SKM-1 treated with dmso at 0.1 percent for 144 hours (cell line): ENCODE measurements around the gene RASGRF1.
"Not testable (repeated sequence)": the region's sequence is repeated elsewhere in the genome, so short reads cannot be mapped to it uniquely, and the experiment has no call there.

ENCODE experiments used
- DNase-seq: peaks from one replicate; lab custom pipeline; 2025; ENCODE audit not compliant: unreplicated experiment; lab: John Stamatoyannopoulos, UW

RASGRF1 gene

DNA sequence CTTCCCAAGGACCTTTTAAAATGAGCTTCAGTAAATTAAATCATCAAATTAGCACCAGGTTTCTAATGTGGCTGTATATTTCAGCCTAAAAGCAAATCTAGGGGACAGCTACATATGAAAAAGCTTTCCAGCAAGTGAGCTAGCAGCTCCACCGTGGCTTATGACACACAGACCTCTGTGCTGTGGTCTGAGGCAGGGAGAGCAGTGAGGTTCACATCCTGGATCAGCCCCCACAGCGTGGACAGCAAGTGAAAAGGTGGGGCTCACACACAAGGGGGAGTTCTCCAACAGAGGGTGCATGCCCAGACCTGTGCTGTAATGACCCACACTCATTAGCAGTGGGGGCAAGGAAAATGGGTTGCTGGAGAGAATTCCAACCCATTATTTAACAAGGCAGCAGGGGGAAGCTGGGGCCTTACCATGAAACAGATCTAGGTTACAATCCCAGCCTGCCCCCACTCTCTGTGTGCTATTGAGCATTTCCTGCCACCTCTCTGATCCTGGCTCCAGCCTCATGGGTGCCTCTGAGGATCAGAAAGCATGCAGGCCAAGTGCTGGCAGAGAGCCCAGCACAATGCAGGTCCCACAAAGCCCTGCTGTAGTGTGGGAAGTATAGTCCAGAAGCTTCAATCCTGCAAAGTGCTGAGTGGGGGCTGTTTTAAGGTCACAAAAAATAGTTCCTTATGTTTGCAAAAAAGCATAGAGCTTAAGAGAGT, 48.2 kb downstream of the RASGRF1 start:
- no peak for DNase-seq

DNA sequence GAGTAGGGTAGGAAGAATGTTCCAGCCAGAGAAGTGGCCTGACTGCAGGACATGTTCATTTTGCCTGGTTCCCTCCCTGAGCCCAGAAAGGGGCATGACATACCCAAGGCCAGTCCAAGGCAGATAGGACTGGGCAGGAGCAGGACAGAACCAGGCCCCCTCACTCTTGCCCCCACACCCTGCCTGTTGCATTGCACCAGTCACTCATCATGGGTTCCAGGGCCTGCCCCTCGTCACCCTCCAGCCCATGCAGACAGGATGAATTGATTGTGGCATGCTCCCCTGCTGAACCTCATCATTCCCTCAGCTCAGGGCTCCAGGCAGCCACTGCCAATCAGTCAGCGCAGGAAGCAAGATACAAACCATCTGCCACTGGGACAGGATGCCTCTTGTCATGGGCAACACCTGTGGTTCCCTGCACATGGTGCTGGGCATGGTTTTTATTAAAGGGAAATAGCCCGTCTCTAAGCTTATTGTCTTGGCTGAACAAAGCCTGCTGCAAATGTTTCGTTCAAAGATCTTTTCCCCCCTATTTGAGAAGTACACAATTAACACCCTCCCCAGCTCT, 48.9 kb downstream of the RASGRF1 start:
- DNase-seq = no peak

DNA sequence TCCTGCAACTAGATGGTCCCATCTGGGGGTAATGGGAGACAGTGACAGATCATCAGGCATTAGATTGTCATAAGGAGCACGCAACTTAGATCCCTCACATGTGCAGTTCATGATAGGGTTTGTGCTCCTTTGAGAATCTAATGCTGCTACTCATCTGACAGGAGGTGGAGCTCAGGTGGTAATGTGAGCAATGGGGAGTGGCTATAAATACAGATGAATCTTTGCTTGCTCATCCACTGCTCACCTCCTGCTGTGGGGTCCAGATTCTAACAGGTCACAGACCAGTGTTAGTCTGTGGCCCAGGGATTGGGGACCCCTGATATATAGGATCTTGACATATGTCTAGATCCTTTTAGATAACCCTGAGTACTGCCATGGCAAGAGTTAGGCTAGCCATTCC, 52.7 kb downstream of the RASGRF1 start:
- no peak for DNase-seq

DNA sequence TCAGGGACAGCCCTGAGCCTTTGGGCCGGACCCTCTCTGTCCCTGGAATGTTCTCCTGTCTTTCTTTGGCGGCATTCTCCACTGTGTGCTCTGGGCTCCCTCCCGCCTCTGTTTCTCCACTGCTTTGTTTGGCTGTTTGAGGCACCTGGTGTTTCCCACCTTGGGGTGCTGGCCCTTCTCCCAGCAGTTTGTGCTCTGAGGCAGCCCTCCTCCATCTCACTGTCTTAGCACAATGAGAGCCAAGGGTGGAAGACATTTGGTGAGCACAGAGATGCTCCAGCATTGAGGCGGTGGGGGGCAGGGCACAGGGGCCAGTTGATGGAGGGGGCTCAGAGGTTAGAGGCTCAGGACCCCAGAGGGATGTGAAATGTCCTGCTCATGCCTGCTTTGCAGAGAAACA, 54.3 kb downstream of the RASGRF1 start:
- no peak for DNase-seq

DNA sequence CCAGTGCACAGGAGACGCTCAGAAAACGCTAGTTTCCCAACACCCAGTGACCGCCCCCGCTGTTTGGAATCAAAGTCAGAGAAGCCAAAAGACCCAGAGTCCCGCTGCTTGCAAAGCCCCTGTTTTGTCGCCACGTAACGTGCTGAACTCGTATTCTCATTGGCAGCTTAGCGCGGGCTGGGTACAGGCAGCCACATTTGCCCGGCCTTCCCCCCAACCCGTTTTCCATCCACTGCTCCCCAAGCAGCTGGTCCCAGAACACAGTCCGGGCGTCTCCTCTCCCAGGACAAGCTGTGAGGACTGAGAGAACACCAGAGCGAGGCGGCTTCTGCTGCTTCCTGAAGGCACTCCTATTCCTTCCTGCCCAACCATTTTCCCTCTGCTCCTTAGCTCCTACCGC, 54.8 kb downstream of the RASGRF1 start:
- DNase-seq = no peak

DNA sequence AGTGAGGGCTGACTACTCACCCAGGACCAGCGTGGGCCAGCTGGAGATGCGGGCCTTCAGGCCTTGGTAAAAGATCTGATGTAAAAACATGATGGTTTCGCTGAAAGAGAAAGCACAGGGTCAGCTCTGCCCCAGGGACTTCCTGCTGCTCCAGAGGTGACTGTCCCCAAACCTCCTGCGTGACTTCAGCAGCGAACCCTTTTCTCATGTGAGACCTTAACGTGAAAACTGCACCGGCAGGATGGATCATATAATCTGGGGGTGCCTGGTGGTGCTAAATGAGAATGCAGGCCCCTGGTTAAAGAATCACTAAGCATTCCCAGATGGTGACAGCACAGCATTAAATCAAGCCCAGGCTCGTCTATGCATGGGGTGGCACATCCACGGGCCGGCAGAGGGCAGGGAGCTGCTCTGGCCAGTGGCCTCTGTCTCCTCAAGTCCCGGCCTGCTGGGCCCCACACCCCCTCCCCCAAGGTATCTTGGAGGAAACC, 55.4 kb downstream of the RASGRF1 start:
- DNase-seq = no peak

DNA sequence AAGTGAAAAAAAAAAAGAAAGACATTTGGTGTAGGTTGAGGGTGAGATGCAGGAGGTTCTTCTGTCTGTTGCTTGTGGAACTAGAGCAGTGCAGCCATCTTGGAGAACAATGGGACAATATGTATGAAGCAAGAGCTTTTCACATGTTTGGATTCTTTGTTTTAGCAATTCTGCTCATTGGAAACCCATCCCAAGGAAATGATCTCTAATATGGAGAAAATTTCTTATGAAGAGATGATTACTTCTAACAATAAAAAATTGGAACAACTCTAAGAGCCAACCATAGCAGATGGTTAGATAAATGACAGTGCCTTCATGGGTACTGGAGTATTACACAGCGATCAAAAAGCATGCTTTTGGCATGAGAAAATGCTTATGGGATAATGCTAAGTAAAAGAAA, 56.3 kb downstream of the RASGRF1 start:
- DNase-seq = no peak

DNA sequence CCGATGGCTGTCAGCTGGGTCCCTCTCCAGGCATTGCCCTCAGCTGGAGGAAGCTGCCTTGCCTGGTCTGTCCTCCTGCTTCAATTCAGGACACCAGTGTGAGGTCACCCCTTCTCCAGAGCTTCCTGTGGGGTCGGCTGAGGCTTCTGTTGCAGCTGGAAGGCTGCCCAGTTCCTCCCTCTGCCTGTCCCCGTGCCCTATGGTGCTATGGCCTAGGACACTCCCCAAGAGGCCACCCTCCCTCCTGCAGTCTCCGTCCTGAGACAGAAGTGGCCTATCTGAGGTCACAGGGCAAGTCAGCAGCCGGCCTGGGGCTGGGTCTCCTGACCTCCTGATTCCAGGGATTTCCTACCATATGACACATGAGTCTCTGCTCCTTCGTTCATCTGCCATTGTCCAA, 57.9 kb downstream of the RASGRF1 start:
- no peak for DNase-seq

DNA sequence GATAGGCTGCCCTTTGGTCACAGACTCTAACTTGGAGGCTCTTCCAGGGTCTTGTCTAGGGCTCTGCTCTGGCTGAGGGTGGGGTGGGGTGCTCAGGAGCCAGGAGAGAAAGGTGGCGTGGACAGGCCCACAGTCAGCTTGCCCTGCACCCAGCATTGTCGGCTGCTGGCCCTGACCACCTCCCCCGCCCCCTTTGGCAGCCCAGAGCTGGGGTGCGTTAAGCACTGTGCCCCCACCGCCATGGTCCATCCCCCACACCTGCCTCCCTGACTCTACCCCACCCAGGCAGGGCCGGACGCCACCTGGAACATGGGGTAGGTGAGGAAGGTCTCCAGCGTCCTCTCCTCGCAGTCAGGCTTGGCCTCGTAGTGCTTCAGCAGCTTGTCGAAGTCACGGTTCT, 58.8 kb downstream of the RASGRF1 start:
- no peak for DNase-seq

DNA sequence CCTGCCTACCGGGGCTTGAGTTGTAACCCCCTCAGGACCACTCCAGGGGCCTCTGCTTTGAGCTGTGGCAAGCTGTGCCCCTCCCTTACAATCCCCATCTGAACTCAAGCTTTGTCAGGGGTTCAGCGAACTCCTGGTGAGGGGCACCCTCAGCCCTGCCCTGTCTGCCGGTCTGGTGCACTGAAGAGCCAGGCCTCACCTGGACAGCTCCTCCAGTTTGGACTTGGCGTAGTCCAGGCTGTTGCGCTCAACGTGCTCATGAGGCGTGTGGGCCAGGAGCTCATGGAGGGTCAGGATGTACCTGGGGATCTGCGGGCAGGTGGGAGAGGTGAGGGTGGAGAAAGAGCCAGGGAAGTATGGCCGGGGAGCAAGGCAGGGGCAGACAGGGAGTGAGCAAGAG, 59.4 kb downstream of the RASGRF1 start:
- DNase-seq = no peak

DNA sequence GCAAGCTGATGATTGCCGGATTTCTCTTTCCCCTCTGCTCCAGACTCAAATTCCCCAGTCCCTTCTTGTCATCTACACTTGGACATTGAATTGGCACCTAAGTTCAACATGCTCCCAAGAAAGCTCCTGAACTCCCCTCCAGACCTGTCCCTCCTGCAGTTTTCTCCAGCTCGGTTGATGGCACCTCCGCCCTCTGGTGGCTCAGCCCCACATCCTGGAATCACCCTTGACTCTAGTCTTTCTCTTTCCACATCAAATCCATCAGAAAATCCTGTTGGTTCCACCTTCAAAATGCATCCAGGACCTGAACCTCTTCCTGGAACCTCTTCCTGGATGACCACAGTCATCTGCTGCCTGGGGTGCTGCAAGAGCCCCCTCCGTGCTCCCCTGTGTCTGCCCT, 60.1 kb downstream of the RASGRF1 start:
- DNase-seq = no peak

DNA sequence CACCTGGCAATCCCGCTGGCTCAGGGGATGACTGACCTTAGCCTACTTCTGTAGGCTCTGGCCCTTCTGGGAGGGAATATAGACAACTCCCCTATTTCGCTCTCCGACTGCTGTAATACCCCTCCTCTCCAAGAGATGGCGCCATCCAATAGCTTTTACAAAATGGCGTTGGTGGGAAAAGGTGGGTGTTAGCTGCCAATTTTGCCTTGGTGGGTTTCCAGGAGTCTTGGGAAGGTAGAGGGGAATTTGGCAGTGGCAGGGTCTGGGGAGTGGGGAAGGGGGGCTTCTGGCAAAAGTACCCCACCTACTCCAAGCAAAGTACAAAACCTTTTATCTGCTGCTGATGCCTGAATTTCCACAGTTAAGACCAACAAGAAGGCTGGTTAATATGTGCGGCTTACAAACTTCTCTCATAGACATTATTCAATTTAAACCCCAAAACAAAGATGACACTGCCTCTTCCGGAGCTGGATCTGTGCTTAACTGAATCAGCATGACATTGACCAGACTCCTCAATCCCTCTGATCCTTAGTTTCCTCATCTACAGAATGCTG, 62.1 kb downstream of the RASGRF1 start:
- no peak for DNase-seq

DNA sequence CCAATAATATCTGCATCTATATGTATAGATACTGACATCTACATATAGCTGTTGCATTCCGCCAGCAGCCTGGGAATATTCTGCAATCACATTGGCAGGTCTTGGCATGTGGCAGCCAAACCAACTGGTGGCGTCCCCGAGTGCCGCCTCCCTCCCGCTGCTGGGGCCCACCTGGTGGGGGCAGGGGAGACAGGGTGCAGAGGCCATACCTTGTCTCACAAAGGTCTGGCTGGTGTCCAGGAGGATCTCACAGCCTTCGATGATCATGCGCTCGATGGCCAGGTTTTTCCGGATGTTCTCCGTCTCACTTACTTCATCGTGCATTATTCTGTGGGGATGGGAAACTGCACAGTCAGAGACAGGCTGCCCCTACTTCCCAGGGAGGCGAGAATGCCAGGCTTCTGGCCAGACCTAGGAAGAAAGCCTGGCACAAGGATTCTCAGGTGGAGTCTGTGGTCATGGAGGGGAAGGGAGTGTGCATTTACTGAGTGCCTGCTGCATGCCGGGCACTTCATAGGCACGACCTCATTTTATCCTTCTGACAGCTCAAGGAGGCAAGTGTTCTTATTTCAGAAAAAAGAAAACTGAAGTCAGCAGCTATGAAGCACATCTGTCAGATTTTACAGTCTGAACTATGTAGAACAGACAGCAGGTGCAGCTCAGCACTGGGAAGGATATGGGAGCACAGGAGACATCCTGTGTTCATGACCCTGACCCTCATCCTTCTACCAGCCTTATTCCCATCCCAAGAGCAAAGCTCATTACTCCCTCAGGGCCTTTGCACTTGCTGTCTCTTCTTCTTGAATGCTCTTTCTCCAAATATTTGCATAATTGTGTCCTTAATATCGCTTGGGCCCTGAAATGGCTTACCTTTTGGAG, 62.8 kb downstream of the RASGRF1 start:
- no peak for DNase-seq

DNA sequence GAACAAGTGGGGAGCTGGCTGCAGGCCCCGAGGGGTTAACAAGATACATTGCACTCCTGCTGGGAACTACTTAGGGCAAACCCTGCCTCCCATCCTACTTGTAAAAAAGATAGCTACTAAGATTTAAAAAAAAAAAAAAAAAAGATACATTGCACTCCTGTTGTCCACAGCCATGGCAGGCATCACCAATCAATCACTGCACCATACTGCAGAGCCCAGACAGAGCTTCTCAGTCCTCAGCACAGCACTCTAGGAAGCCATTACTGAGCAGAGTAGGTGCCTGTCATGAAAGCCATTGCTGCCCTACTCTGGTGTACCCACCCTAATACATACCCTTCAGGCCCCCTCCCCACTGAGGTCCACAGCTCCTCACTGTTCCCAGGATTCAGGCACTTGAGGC, 64.8 kb downstream of the RASGRF1 start:
- DNase-seq = no peak

DNA sequence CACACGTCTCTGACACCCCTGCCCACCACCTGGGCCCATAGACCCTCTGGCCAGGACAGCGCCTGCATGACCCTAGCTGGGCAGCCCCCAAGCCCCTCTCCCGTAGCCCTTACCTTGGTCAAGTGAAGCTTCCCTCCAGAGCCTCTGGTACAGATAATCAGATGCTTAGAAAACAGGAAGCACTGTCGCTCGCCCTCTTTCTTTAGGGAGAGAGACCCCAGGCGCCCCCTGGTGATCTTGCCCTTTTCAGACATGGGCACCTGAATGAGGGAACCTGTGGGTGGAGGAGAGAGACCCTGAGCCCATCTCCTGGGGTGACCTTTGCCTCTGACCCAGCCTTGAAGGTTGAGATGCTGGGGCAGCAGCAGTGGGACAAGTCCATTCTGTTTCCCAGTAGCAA, 65.4 kb downstream of the RASGRF1 start:
- peak; percentile 51 for DNase-seq

DNA sequence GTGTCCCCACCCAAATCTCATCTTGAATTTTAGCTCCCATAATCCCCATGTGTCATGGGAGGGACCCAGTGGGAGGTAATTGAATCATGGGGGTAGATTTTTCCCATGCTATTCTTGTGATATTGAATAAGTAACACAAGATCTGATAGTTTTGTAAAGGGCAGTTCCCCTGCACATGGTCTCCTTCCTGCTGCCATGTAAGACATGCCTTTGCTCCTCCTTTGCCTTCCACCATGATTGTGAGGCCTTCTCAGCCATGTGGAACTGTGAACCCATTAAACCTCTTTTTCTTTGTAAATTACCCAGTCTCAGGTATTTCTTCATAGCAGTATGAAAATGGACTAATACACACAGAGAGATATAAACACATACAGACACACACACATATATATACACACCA, 66.1 kb downstream of the RASGRF1 start:
- not testable (repeated sequence) for DNase-seq

DNA sequence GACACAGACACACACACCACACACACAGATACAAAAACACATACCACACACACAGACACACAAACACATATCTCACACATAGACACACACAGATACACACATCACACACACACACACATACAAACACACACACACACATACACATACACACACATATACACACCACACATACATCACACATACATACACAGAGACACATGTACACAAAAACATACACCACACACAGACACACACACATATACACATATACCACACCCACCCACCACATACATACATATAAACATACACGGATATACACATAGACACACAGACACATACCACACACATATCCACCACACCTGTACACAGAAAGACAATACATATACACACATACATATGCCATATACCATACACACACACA, 66.7 kb downstream of the RASGRF1 start:
- no peak for DNase-seq

DNA sequence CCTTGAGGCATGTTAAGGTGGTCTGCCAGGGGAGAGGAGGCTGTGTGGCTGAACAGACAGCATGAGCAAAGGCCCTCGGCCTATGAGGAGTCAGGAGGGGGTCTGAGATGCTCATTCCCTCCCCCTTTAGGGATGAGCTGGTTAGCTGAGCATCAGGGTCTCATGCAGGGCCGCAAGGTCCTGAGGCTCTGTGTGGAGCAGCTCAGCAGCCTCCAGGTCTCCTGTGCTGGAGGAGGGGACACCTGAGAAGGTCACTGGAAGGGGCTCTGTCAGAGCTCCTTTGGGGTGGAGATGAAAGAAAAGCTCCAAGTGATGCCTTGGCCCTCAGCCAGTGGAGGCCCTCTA, 67.1 kb downstream of the RASGRF1 start:
- DNase-seq = no peak

DNA sequence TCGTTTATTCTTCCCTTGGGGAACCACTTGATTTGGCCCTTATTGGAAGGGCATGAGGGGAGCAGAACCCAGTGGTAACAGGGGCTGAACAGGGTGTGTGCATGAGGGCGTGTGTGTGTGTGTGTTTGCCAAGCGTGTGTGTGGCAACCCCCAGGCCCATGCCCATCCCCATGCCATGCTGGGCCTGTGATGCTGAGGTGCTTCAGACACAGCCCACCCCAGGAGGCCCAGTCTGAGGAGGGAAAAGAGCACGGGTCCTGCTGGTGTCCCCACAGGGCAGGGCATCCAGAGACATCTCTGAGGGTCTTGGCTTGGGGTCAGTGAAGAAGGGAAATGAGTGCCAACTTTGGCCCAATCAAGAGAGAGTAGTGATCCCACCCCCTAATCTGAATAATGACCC, 71.6 kb downstream of the RASGRF1 start:
- no peak for DNase-seq

DNA sequence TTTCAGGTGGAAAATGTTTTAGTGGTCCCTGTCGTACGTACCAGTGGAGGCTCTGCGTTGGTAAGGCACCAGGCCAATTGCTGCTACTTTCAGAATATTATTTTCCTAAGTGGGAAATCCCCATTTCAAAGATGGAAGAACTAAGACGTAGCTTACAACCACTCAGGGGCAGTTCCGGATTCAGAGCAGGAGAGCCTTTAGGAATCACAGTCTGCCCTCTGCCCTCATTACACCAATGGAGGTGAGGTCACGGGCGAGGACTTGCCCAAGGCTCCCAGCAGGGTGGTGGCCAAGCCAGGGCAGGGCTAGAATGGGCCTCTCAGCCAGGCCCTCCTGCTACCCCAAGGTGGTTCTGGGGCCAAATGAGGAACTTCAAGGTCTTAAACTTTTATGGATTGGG, 72.6 kb downstream of the RASGRF1 start:
- no peak for DNase-seq

DNA sequence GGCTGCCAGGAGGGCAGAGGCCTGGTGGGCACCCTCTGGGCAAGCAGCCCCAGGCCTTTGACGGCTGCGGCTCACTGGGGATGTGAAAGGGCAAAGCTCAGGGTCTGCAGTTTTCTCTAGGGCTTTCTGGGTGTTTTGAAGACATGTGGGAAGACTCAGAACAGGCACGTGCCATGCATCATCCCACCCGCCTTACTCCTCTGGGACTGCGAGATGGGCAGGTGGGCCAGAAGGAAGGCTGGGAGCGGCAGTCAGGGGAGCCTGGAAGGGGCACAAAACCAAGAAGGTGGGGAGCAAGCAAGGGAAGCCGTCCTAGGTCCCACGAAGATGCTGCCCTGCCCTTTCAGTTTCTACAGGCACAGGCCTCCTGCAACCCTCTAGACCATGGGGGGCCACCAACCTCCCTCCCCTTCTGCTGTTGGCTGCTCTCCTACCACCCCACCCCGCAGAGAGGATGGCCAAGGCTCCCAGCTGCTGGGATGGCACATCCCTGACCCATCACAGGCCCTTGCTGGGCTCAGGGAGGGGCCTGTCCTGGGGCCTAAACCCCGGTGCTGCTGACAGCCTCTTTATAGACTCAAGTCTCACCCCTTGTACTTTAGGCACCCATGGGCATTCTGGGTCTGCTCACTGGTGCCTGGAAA, 73.9 kb downstream of the RASGRF1 start:
- DNase-seq = no peak
